ENCODE measurements around the gene UGT8.

UGT8 gene

GRCh38 chr4:114688059-114688458 is 89.5 kb downstream of the UGT8 start:
- in situ Hi-C loops (cut with MboI; ENCODE audit: low sequenced_read_pairs) = no loop called here

- in situ Hi-C loops (cut with MboI; ENCODE audit: low sequenced_read_pairs) = no loop called here
Measured at GRCh38 chr4:114690571-114690970, 92.0 kb downstream of the UGT8 start.

- in situ Hi-C loops (cut with MboI; ENCODE audit: low sequenced_read_pairs) = no loop called here
Measured at GRCh38 chr4:114691865-114692264, 93.3 kb downstream of the UGT8 start.

- in situ Hi-C loops (cut with MboI; ENCODE audit: low sequenced_read_pairs) = no loop called here
Measured at GRCh38 chr4:114692958-114693357, 94.4 kb downstream of the UGT8 start.

- in situ Hi-C loops (cut with MboI; ENCODE audit: low sequenced_read_pairs) = no loop called here
Measured at GRCh38 chr4:114694770-114695169, 96.2 kb downstream of the UGT8 start.

GRCh38 chr4:114698231-114698630 is 99.6 kb downstream of the UGT8 start:
- in situ Hi-C loops (cut with MboI; ENCODE audit: low sequenced_read_pairs) = no loop called here

GRCh38 chr4:114701491-114701890 is 102.9 kb downstream of the UGT8 start:
- in situ Hi-C loops (cut with MboI; ENCODE audit: low sequenced_read_pairs) = no loop called here

GRCh38 chr4:114717432-114717831 is 118.8 kb downstream of the UGT8 start:
- in situ Hi-C loops (cut with MboI; ENCODE audit: low sequenced_read_pairs) = no loop called here

GRCh38 chr4:114725066-114725465 is 126.5 kb downstream of the UGT8 start:
- in situ Hi-C loops (cut with MboI; ENCODE audit: low sequenced_read_pairs) = no loop called here

GRCh38 chr4:114727461-114727860 is 128.9 kb downstream of the UGT8 start:
- in situ Hi-C loops (cut with MboI; ENCODE audit: low sequenced_read_pairs) = no loop called here

All from HL-60/S4 treated with retinoic acid at 250 ng/mL for 4 days and 3 days (cell line).